IMR-90 (cell line): Measurements from ENCODE around the gene BTLA. TPM values are rescaled to one million over a fixed set of nuclear protein-coding genes. Genes with fewer than 3 reads are reported as not detected.

Source experiments
- ATAC-seq: fragments of 200-7000 bp; cut with Tn5 transposase; 2 replicates; pipeline ENCODE4 v1.9.1; 2020; ENCODE audit warnings: low read depth, mild to moderate bottlenecking, moderate library complexity
- Bru-seq: library from RNA; stranded (reverse); fragments of 400-500 nt; gene quantifications from one replicate; lab custom pipeline; 2021; lab: Mats Ljungman, UMichigan
- BruChase-seq, 2 experiments: library from RNA; stranded (reverse); fragments of 400-500 nt; gene quantifications; one replicate each; lab custom pipeline; 2021; lab: Mats Ljungman, UMichigan
- BruUV-seq: library from RNA; stranded (reverse); fragments of 400-500 nt; replicated peaks from 2 replicates; lab custom pipeline; 2021; lab: Mats Ljungman, UMichigan
- CTCF ChIA-PET: fragments of 300-600 bp; formaldehyde crosslinking; extraction: SDS; loops from one replicate; lab custom pipeline; 2021; ENCODE audit warnings: antibody characterized with exemption; lab: Yijun Ruan, JAX
- POLR2A ChIA-PET: fragments of 300-600 bp; sonication (Branson Sonifier 250); formaldehyde crosslinking; loops from one replicate; lab custom pipeline; 2022; ENCODE audit warnings: antibody characterized with exemption; ENCODE audit not compliant: unreplicated experiment; lab: Charles Lee
- DNase-seq: peaks from one replicate; pipeline ENCODE4 v3.0.0; 2013
- H2AFZ ChIP-seq: replicated peaks from 2 replicates; pipeline ENCODE3; 2013; ENCODE audit warnings: low read length, mild to moderate bottlenecking; ENCODE audit not compliant: poor library complexity
- H2AK5ac ChIP-seq: 2 replicates; pipeline ENCODE4 v1.6.1; 2013; ENCODE audit warnings: low read depth, low read length, inconsistent platforms
- H2AK9ac ChIP-seq: replicated peaks from 2 replicates; pipeline ENCODE3; 2013; ENCODE audit warnings: mild to moderate bottlenecking, low read depth, low read length, moderate library complexity; ENCODE audit not compliant: poor library complexity
- H2BK120ac ChIP-seq: 2 replicates; pipeline ENCODE4 v1.6.1; 2013; ENCODE audit warnings: low read depth, low read length, inconsistent platforms
- H2BK15ac ChIP-seq: 3 replicates; pipeline ENCODE4 v1.6.1; 2013; ENCODE audit warnings: low read depth, low read length, inconsistent platforms
- H2BK20ac ChIP-seq: 2 replicates; pipeline ENCODE4 v1.6.1; 2013; ENCODE audit warnings: low read depth, mild to moderate bottlenecking, inconsistent platforms, low read length, moderate library complexity
- H2BK5ac ChIP-seq: 2 replicates; pipeline ENCODE4 v1.6.1; 2013; ENCODE audit warnings: mild to moderate bottlenecking, low read depth, low read length, inconsistent platforms; ENCODE audit not compliant: poor library complexity, severe bottlenecking
- H3K14ac ChIP-seq: replicated peaks from 2 replicates; pipeline ENCODE4 v1.6.1; 2013; ENCODE audit warnings: low read depth, low read length, inconsistent platforms
- H3K18ac ChIP-seq: 2 replicates; pipeline ENCODE4 v1.6.1; 2013; ENCODE audit warnings: low read depth, low read length, control low read depth
- H3K23ac ChIP-seq: 2 replicates; pipeline ENCODE4 v1.6.1; 2013; ENCODE audit warnings: low read depth, low read length, inconsistent platforms
- H3K27ac ChIP-seq: 2 replicates; pipeline ENCODE4 v1.5.1; 2013; ENCODE audit warnings: mild to moderate bottlenecking, control low read depth, low read length; ENCODE audit not compliant: insufficient read depth
- H3K27me3 ChIP-seq: 2 replicates; pipeline ENCODE4 v1.6.1; 2013; ENCODE audit warnings: low read length; ENCODE audit not compliant: control insufficient read depth, insufficient read depth
- H3K36me3 ChIP-seq: 2 replicates; pipeline ENCODE4 v1.6.1; 2013; ENCODE audit warnings: low read length, mixed read lengths; ENCODE audit not compliant: control insufficient read depth, insufficient read depth
- H3K4ac ChIP-seq: 2 replicates; pipeline ENCODE4 v1.6.1; 2013; ENCODE audit warnings: low read depth, low read length, inconsistent platforms
- H3K4me1 ChIP-seq: 2 replicates; pipeline ENCODE4 v1.6.1; 2013; ENCODE audit warnings: low read length, mixed read lengths; ENCODE audit not compliant: control insufficient read depth, insufficient read depth
- H3K4me2 ChIP-seq: 2 replicates; pipeline ENCODE4 v1.6.1; 2013; ENCODE audit warnings: low read depth, mild to moderate bottlenecking, control low read depth, low read length, moderate library complexity
- H3K4me3 ChIP-seq: 2 replicates; pipeline ENCODE4 v1.5.1; 2013; ENCODE audit warnings: low read depth, mild to moderate bottlenecking, control low read depth, low read length, moderate library complexity; ENCODE audit not compliant: insufficient read depth
- H3K56ac ChIP-seq: 2 replicates; pipeline ENCODE4 v1.6.1; 2013; ENCODE audit warnings: low read length, inconsistent platforms; ENCODE audit not compliant: insufficient read depth; ENCODE audit errors: extremely low read depth
- H3K79me1 ChIP-seq, 2 experiments: 2 replicates each; pipeline ENCODE4 v1.6.1; 2013; ENCODE audit warnings: low read length in 2 of 2, inconsistent platforms in 1 of 2, low read depth in 1 of 2
- H3K9ac ChIP-seq: 2 replicates; pipeline ENCODE4 v1.6.1; 2013; ENCODE audit warnings: low read depth, low read length, control low read depth
- H3K9me1 ChIP-seq: 2 replicates; pipeline ENCODE4 v1.6.1; 2013; ENCODE audit warnings: low read length, inconsistent platforms; ENCODE audit not compliant: insufficient read depth
- H3K9me3 ChIP-seq: 2 replicates; pipeline ENCODE4 v1.6.1; 2013; ENCODE audit warnings: low read length; ENCODE audit not compliant: control insufficient read depth, insufficient read depth
- H4K20me1 ChIP-seq: 2 replicates; pipeline ENCODE4 v1.6.1; 2013; ENCODE audit warnings: low read length, inconsistent platforms; ENCODE audit not compliant: insufficient read depth
- H4K5ac ChIP-seq: 2 replicates; pipeline ENCODE4 v1.6.1; 2013; ENCODE audit warnings: mild to moderate bottlenecking, low read depth, low read length, control low read depth
- H4K8ac ChIP-seq, 2 experiments: 2 replicates each; pipeline ENCODE4 v1.6.1; 2013; ENCODE audit warnings: low read depth in 2 of 2, low read length in 2 of 2, control low read depth in 1 of 2, inconsistent platforms in 1 of 2
- H4K91ac ChIP-seq: 2 replicates; pipeline ENCODE4 v1.6.1; 2013; ENCODE audit warnings: low read depth, low read length, inconsistent platforms; ENCODE audit not compliant: insufficient read depth
- CHD1 ChIP-seq: IDR thresholded peaks from 2 replicates; pipeline ENCODE4 v1.6.1; 2012; ENCODE audit warnings: low read depth, low read length, improper control_type of control experiment
- MAZ ChIP-seq: IDR thresholded peaks from 2 replicates; pipeline ENCODE4 v1.6.1; 2012; ENCODE audit warnings: low read depth, mild to moderate bottlenecking, low read length, improper control_type of control experiment, moderate library complexity, borderline replicate concordance
- NFE2L2 ChIP-seq: fragments of 150-350 bp; IDR thresholded peaks from 2 replicates; pipeline ENCODE4 v1.6.1; 2016; ENCODE audit warnings: low read depth, mild to moderate bottlenecking, low read length
- POLR2A ChIP-seq: IDR thresholded peaks from 2 replicates; pipeline ENCODE4 v1.6.1; 2012; ENCODE audit warnings: mild to moderate bottlenecking, low read depth, low read length
- RCOR1 ChIP-seq: IDR thresholded peaks from 2 replicates; pipeline ENCODE4 v1.6.1; 2012; ENCODE audit warnings: mild to moderate bottlenecking, low read length, improper control_type of control experiment; ENCODE audit not compliant: insufficient replicate concordance
- WGBS, 2 experiments: methylation state at CpG; one replicate each; pipeline versions ENCODE4 v1.1.5 to v1.1.7; 2013; ENCODE audit warnings: missing lambda C conversion rate in 2 of 2; ENCODE audit not compliant: insufficient read length in 1 of 2; ENCODE audit errors: extremely low coverage in 2 of 2; 5-methylcytosine and 5-hydroxymethylcytosine counted together
- dilution Hi-C: fragments of 300-500 bp; cut with HindIII; formaldehyde crosslinking; loops from one replicate; pipeline ENCODE4 v1.14.3; 2018; ENCODE audit warnings: low sequenced_read_pairs; ENCODE audit not compliant: unreplicated experiment
- in situ Hi-C: fragments of 300-500 bp; cut with MboI; formaldehyde crosslinking; loops from 3 replicates; pipeline ENCODE4 v1.14.3; 2019; ENCODE audit warnings: low sequenced_read_pairs, inconsistent platforms, mixed read lengths
- intact Hi-C: fragments of 100-400 bp; cut with micrococcal nuclease; formaldehyde crosslinking; loops from 2 replicates; pipeline ENCODE4 v1.10.0; 2022
- long read RNA-seq: library from polyadenylated mRNA; unstranded; transcript quantifications from one replicate; pipeline ENCODE4 v2.0.0, GENCODE V29; 2021; ENCODE audit not compliant: unreplicated experiment
- polyA plus RNA-seq, 3 experiments: library from polyadenylated mRNA; depleted of rRNA; stranded (reverse); fragments of >200 nt; gene quantifications; 2 replicates each; pipeline ENCODE4 v1.2.3, GENCODE V29; 2012; ENCODE audit warnings: low replicate concordance in 1 of 3
- total RNA-seq: library from RNA; depleted of rRNA; stranded (reverse); fragments of >200 nt; gene quantifications from 2 replicates; pipeline ENCODE4 v1.2.3, GENCODE V29; 2012; rRNA removed
- TF ChIP-seq, protein P1 (sequence below): conservative IDR thresholded peaks from 2 replicates; pipeline ENCODE4 v1.5.1; 2012; ENCODE audit warnings: mild to moderate bottlenecking, low read depth, low read length, improper control_type of control experiment

BTLA gene, protein sequence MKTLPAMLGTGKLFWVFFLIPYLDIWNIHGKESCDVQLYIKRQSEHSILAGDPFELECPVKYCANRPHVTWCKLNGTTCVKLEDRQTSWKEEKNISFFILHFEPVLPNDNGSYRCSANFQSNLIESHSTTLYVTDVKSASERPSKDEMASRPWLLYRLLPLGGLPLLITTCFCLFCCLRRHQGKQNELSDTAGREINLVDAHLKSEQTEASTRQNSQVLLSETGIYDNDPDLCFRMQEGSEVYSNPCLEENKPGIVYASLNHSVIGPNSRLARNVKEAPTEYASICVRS
- total RNA-seq = not detected in 2 replicates
- not detected in 2 replicates for polyA plus RNA-seq (2012; rRNA removed)
- not detected in 2 replicates for polyA plus RNA-seq (2012; cell fraction: cytosol; rRNA removed)
- not detected in 2 replicates for polyA plus RNA-seq (2012; cell fraction: nucleus; rRNA removed; ENCODE audit: low replicate concordance)
- percentile 7 among the genes with signal in this experiment for Bru-seq, nascent RNA
- BruChase-seq, experiment 1, labeled RNA remaining after a 6-hour chase = percentile 3 among the genes with signal in this experiment
- percentile 5 among the genes with signal in this experiment for BruChase-seq, experiment 2, labeled RNA remaining after a 2-hour chase
- long read RNA-seq = 0 reads

DNA sequence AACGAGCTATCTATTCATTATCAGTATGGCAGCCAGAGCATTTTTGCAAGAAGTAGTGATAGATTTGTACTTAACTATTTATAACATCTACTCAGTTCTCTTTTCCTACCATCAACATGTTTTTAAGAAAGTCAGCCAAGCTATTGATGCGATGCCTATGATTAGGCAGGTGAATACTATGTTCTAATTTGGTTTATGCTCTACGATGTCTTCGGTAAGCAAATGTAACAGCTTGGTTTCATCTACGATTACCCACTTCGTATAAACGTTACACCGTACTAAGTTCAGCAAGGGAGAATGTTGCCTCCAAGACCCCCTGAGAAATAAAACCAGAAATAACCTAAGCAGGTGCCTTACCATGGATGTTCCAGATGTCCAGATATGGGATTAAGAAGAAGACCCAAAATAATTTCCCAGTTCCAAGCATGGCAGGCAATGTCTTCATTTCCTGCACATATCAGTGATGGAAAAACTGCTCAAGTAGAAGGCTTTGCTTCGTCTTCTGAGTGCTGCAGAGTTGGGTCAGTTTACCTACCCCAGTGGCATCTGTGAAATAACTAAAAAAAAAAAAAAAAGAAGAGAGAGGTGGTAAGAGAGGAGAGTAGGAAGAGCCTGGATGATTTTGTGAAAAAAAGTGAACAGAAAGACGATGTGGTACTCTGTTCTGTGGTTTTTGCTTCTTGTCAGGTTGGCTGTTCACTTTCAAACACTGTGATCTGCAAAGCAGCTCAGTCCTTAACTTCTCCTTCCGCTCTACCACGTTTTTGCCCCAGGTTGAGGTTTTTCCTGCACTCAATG lies at the start of gene BTLA:
TSS of gene BTLA (minus strand) at position 559 of the 798 bp plus-strand sequence. CDS start at position 445, 114 bp downstream.
- Histone ChIP-seq H3K79me1 (no peaks in the 10 kb centered on the region), H3K9me1 (no peaks in the 10 kb centered on the region), H2AFZ (no peak within 1 kb of the TSS), H3K4ac (no peak within 1 kb of the TSS), H3K23ac (no peak within 1 kb of the TSS), H2BK15ac (no peak within 1 kb of the TSS), H3K4me2 (no peak within 1 kb of the TSS), H2AK9ac (no peak within 1 kb of the TSS), H2AK5ac (no peak within 1 kb of the TSS), H3K36me3 (no peaks in the 10 kb centered on the region), H2BK120ac (no peak within 1 kb of the TSS), H3K14ac (no peak within 1 kb of the TSS), H3K27ac (no peak within 1 kb of the TSS), H4K8ac (no peak within 1 kb of the TSS), H3K18ac (no peak within 1 kb of the TSS), H4K20me1 (no peaks in the 10 kb centered on the region), H3K4me3 (no peak within 1 kb of the TSS), H4K91ac (no peak within 1 kb of the TSS), H4K5ac (no peak within 1 kb of the TSS), H2BK20ac (no peak within 1 kb of the TSS), H2BK5ac (no peak within 1 kb of the TSS), H3K27me3 (no peaks in the 10 kb centered on the region; the same call in 1 of the 2 replicates), H3K4me1 (no peaks in the 10 kb centered on the region), H3K9ac (no peak within 1 kb of the TSS), H3K9me3 (no peaks in the 10 kb centered on the region), H3K56ac (no peak within 1 kb of the TSS)
- DNase-seq (no peak), ATAC-seq (no peak)
- no CpG with 5 or more reads among the region's 12 CpGs for WGBS, 2 experiments
- in situ Hi-C loops = no loop called here
- intact Hi-C loops = no loop called here
- dilution Hi-C loops = no loop called here
- BruUV-seq = no TSS peak
- TF ChIP-seq CHD1 (no peak), POLR2A (no peak), MAZ (no peak), RCOR1 (no peak), NFE2L2 (no peak)
- TF ChIP-seq, protein P1, sequence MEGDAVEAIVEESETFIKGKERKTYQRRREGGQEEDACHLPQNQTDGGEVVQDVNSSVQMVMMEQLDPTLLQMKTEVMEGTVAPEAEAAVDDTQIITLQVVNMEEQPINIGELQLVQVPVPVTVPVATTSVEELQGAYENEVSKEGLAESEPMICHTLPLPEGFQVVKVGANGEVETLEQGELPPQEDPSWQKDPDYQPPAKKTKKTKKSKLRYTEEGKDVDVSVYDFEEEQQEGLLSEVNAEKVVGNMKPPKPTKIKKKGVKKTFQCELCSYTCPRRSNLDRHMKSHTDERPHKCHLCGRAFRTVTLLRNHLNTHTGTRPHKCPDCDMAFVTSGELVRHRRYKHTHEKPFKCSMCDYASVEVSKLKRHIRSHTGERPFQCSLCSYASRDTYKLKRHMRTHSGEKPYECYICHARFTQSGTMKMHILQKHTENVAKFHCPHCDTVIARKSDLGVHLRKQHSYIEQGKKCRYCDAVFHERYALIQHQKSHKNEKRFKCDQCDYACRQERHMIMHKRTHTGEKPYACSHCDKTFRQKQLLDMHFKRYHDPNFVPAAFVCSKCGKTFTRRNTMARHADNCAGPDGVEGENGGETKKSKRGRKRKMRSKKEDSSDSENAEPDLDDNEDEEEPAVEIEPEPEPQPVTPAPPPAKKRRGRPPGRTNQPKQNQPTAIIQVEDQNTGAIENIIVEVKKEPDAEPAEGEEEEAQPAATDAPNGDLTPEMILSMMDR = no peak
- ChIA-PET CTCF (interaction anchor here (0.6 kb wide), 1 partner anchor 10 kb away, joined by 3 read pairs; no protein-coding TSS in a partner anchor), POLR2A (no interaction called here)
